GM23248 (cell line): Measurements from ENCODE around the gene PPP1R16B. TPM values are rescaled to one million over a fixed set of nuclear protein-coding genes. Genes with fewer than 3 reads are reported as not detected.

ENCODE experiments used
- DNase-seq: peaks from one replicate; pipeline ENCODE4 v3.0.0-alpha.2; 2015
- H2AFZ ChIP-seq: fragments of 200-600 bp; sonication (generic); 2 replicates; pipeline ENCODE4 v1.6.1; 2016; ENCODE audit warnings: antibody characterized with exemption
- H3F3A ChIP-seq: fragments of 200-600 bp; sonication (generic); 2 replicates; pipeline ENCODE4 v1.6.1; 2016; ENCODE audit warnings: mild to moderate bottlenecking, antibody characterized with exemption, mixed run types; ENCODE audit not compliant: insufficient read depth
- H3K27ac ChIP-seq: fragments of 200-600 bp; sonication (generic); 2 replicates; pipeline ENCODE4 v1.5.1; 2016; ENCODE audit warnings: mild to moderate bottlenecking
- H3K27me3 ChIP-seq: fragments of 200-600 bp; sonication (generic); replicated peaks from 2 replicates; pipeline ENCODE4 v1.6.1; 2016; ENCODE audit warnings: mild to moderate bottlenecking; ENCODE audit not compliant: insufficient read depth
- H3K36me3 ChIP-seq: fragments of 200-600 bp; sonication (generic); 2 replicates; pipeline ENCODE4 v1.6.1; 2016; ENCODE audit warnings: low read depth, mild to moderate bottlenecking
- H3K4me1 ChIP-seq: fragments of 200-600 bp; sonication (generic); 2 replicates; pipeline ENCODE4 v1.6.1; 2016; ENCODE audit warnings: mild to moderate bottlenecking; ENCODE audit not compliant: insufficient read depth
- H3K4me2 ChIP-seq: fragments of 200-600 bp; sonication (generic); one replicate; pipeline ENCODE4 v1.6.1; 2016; ENCODE audit warnings: mild to moderate bottlenecking; ENCODE audit not compliant: unreplicated experiment
- H3K4me3 ChIP-seq: fragments of 200-600 bp; sonication (generic); 2 replicates; pipeline ENCODE4 v1.5.1; 2016; ENCODE audit warnings: mild to moderate bottlenecking
- H3K79me2 ChIP-seq: fragments of 200-600 bp; sonication (generic); 2 replicates; pipeline ENCODE4 v1.6.1; 2016; ENCODE audit warnings: mild to moderate bottlenecking; ENCODE audit not compliant: insufficient read depth
- H3K9ac ChIP-seq: fragments of 200-600 bp; sonication (generic); 2 replicates; pipeline ENCODE4 v1.6.1; 2016; ENCODE audit warnings: mild to moderate bottlenecking
- H3K9me2 ChIP-seq: fragments of 200-600 bp; sonication (generic); 2 replicates; pipeline ENCODE4 v1.6.1; 2016; ENCODE audit warnings: mixed run types, mild to moderate bottlenecking, moderate library complexity; ENCODE audit not compliant: insufficient read depth
- H3K9me3 ChIP-seq: fragments of 200-600 bp; sonication (generic); one replicate; pipeline ENCODE4 v1.6.1; 2017; ENCODE audit warnings: low read depth
- H4K20me1 ChIP-seq: fragments of 200-600 bp; sonication (generic); 2 replicates; pipeline ENCODE4 v1.6.0; 2016; ENCODE audit not compliant: insufficient read depth
- EZH2 ChIP-seq: fragments of 200-600 bp; sonication (generic); IDR thresholded peaks from 2 replicates; pipeline ENCODE4 v1.6.1; 2018; ENCODE audit warnings: antibody characterized with exemption, mild to moderate bottlenecking; ENCODE audit not compliant: insufficient read depth, poor library complexity, severe bottlenecking
- EZH2phosphoT487 ChIP-seq: fragments of 200-600 bp; sonication (generic); IDR thresholded peaks from 2 replicates; pipeline ENCODE4 v1.6.1; 2018; ENCODE audit warnings: antibody characterized with exemption, moderate library complexity, mild to moderate bottlenecking, low read depth; ENCODE audit not compliant: insufficient read depth
- WGBS, 2 experiments: methylation state at CpG; one replicate each; pipeline ENCODE4 v1.1.6; 2015 to 2017; ENCODE audit warnings: low lambda C conversion rate in 2 of 2, low coverage in 1 of 2; ENCODE audit errors: missing lambda C conversion rate in 2 of 2; 5-methylcytosine and 5-hydroxymethylcytosine counted together
- in situ Hi-C: fragments of 300-500 bp; cut with MboI; formaldehyde crosslinking; loops from 2 replicates; pipeline ENCODE4 v1.15.0; 2020
- polyA plus RNA-seq: library from polyadenylated mRNA; unstranded; fragments of >200 nt; fragmentation: Nextera tagmentation; extraction: Ambion mirVana; gene quantifications from 2 replicates; pipeline ENCODE4 v1.2.1, GENCODE V29; 2016
- total RNA-seq: library from RNA; depleted of rRNA; stranded (reverse); fragments of >200 nt; shearing (Covaris generic); gene quantifications from 2 replicates; pipeline ENCODE4 v1.2.3, GENCODE V29; 2014

PPP1R16B gene
- total and polyA plus RNA-seq, 2 experiments from 2014 or later: not detected

DNA sequence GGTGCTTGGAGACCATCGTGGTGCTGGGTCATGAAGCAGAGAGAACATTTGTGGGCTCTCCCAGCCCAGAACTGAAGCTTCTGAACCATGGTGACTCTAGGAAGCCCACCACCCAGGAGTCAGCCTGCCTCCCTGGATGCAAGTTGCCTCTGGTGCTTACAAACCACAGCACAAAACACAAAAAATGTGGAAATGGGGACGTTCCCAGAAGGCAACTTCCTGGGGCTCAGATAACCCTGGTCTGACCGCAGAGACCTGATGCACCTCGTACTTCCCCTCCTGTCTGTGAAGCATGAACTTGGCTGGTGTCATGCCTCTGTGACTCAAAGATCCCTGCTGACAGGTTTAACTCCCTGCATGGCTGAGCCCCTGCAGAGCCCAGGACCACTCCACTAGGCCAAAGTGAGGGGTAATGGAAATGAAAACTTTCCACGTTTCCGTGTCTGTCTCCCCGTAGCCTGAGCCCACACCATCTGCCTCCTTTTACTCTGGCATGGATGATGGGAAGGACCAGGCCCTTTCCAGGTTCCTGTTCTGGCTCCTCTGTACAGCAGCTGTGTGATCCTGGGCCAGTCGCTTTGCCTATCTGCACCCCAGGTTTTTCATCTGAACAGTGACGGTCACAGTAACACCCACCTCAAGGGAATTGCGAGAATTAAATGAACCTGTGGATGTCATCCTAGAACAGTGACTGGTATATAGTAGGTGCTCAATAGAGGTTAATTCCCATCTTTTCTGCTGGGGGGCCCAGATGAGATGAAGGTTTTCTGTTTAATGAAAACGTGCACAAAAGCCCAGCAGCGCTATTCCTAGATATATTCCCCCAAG lies 57.7 kb downstream of the PPP1R16B start:
- H4K20me1 ChIP-seq: no peaks in the 10 kb centered on the region
- H3K36me3 ChIP-seq: no peaks in the 10 kb centered on the region
- H3K9ac ChIP-seq: no peak overlapping the region
- no peak overlapping the region for H2AFZ ChIP-seq
- peaks cover 7% of the 10 kb centered on the region for H3K27me3 ChIP-seq
- no peaks in the 10 kb centered on the region for H3K9me2 ChIP-seq
- TF ChIP-seq EZH2: no peak
- no peak for TF ChIP-seq EZH2phosphoT487
- no peak overlapping the region for H3K27ac ChIP-seq
- no peaks in the 10 kb centered on the region for H3F3A ChIP-seq
- H3K79me2 ChIP-seq: no peaks in the 10 kb centered on the region
- in situ Hi-C loops: no loop called here
- 51% methylated on average over 12 of the region's 12 CpGs for WGBS, 2 experiments
- H3K9me3 ChIP-seq: no peaks in the 10 kb centered on the region
- no peak overlapping the region for H3K4me2 ChIP-seq
- H3K4me1 ChIP-seq: no peaks in the 10 kb centered on the region
- DNase-seq: no peak
- no peak overlapping the region for H3K4me3 ChIP-seq

DNA sequence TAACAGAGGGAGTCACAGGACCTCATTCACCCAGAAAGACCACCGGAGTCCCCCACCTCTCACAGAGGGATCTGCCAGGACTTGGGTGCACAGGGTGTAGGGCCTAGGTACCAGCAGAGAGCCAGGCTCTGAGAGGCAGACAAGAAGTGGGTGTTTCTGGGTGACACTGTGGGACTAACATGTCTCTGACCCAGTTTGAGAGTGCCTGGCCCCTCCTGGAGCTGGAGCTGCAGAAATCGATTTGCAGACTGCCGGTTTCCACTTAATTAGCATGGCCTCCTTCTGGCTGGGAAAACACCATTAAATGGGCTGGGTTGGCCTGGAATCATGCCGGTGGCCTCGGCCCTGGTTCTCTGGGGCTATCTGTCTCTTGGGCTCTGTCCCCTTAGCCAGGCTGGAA lies 59.2 kb downstream of the PPP1R16B start:
- Histone ChIP-seq H3K27ac (no peak overlapping the region), H3K27me3 (peaks cover 7% of the 10 kb centered on the region), H3K4me3 (no peak overlapping the region), H4K20me1 (no peaks in the 10 kb centered on the region), H2AFZ (no peak overlapping the region), H3K79me2 (no peaks in the 10 kb centered on the region), H3K9ac (no peak overlapping the region), H3K4me1 (no peaks in the 10 kb centered on the region), H3K9me2 (no peaks in the 10 kb centered on the region), H3F3A (no peaks in the 10 kb centered on the region), H3K4me2 (no peak overlapping the region), H3K9me3 (no peaks in the 10 kb centered on the region), H3K36me3 (no peaks in the 10 kb centered on the region)
- 54 to 66% methylated on average over 5 of the region's 5 CpGs for WGBS, 2 experiments
- no peak for DNase-seq
- in situ Hi-C loops: no loop called here
- no peak for TF ChIP-seq EZH2
- TF ChIP-seq EZH2phosphoT487: no peak

DNA sequence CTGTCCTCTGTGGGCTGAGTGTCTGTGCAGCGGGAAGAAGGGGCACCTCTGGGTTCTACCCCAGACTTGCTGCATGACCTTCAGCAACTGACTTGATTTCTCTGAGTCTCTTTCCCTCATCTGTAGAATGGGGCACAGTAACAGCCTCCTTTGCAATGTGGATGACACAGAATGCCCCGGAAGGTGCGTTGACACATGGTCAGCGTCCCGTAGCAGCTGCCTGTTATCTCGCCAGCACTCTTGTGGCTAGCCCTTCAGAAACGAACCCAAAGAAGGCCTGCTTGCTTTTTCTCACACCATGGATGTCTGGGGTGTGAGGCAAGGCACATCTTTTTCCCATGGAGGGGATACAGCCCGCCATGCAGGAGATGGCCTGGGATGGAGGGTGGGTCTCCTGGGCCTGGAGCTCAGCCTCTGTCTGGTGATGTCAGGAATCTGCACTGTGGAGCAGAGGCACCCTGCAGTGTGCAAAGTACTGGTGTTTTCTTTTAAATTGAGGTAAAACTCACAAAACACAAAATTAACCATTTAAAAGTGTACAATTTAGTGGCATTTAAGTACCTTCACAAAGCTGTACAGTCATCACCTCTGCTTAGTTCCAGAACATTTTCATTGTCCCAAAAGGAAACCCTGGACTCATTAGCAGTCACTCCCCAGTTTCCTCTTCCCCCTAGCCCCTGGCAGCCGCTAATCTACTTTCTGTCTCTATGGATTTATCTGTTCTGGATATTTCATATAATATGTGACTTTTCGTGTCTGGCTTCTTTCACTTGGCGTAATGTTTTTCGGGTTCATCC lies 61.0 kb downstream of the PPP1R16B start:
- TF ChIP-seq EZH2phosphoT487: no peak
- no peak for TF ChIP-seq EZH2
- DNase-seq: no peak
- WGBS, 2 experiments: 47 to 48% methylated on average over 12 of the region's 12 CpGs
- Histone ChIP-seq H3K27me3 (peaks cover 7% of the 10 kb centered on the region), H3K9me3 (no peaks in the 10 kb centered on the region), H2AFZ (no peak overlapping the region), H3K4me3 (no peak overlapping the region), H3K4me2 (no peak overlapping the region), H3K79me2 (no peaks in the 10 kb centered on the region), H3K4me1 (no peaks in the 10 kb centered on the region), H3K9me2 (no peaks in the 10 kb centered on the region), H3F3A (no peaks in the 10 kb centered on the region), H4K20me1 (no peaks in the 10 kb centered on the region), H3K36me3 (no peaks in the 10 kb centered on the region), H3K9ac (no peak overlapping the region), H3K27ac (no peak overlapping the region)
- in situ Hi-C loops: no loop called here

DNA sequence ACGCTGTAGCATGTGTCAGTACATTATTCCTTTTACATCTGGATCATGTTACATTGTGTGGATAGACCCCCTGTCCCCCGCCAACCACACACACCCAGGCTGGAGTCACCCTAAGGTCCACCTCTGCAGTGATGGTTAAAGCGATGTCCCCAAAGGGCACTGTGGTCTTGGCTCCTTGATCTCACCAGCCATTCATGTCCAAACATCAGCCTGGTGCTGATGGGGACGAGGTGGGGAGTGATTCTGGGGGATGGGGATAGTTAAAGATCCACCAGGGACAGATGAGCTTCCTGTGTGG lies 61.5 kb downstream of the PPP1R16B start:
- TF ChIP-seq EZH2phosphoT487: no peak
- no peak for TF ChIP-seq EZH2
- Histone ChIP-seq H3K4me1 (no peaks in the 10 kb centered on the region), H3K9me2 (no peaks in the 10 kb centered on the region), H3K4me2 (no peak overlapping the region), H3K9ac (no peak overlapping the region), H2AFZ (no peak overlapping the region), H3K27ac (no peak overlapping the region), H3K9me3 (no peaks in the 10 kb centered on the region), H3K79me2 (no peaks in the 10 kb centered on the region), H3K4me3 (no peak overlapping the region), H4K20me1 (no peaks in the 10 kb centered on the region), H3K36me3 (no peaks in the 10 kb centered on the region), H3F3A (no peaks in the 10 kb centered on the region), H3K27me3 (peaks cover 8% of the 10 kb centered on the region)
- in situ Hi-C loops: no loop called here
- 25 to 27% methylated on average over 4 of the region's 4 CpGs for WGBS, 2 experiments
- no peak for DNase-seq
